Retinal pigment epithelial cell (primary cell): ENCODE results near the gene FAM171A1.
"Not testable (repeated sequence)": the region's sequence is repeated elsewhere in the genome, so short reads cannot be mapped to it uniquely, and the experiment has no call there.

ENCODE experiments used
- DNase-seq: peaks from one replicate; pipeline ENCODE4 v3.0.0-alpha.2; 2010; ENCODE audit warnings: low read depth
- H3K4me3 ChIP-seq: 2 replicates; pipeline ENCODE4 v1.5.1; 2011; ENCODE audit warnings: mild to moderate bottlenecking, low read length, control low read depth, moderate library complexity
- TF ChIP-seq, protein P1 (sequence below): conservative IDR thresholded peaks from 2 replicates; pipeline ENCODE4 v1.5.1; 2011; ENCODE audit warnings: low read depth, low read length, control low read depth, inconsistent platforms

The FAM171A1 gene

DNA sequence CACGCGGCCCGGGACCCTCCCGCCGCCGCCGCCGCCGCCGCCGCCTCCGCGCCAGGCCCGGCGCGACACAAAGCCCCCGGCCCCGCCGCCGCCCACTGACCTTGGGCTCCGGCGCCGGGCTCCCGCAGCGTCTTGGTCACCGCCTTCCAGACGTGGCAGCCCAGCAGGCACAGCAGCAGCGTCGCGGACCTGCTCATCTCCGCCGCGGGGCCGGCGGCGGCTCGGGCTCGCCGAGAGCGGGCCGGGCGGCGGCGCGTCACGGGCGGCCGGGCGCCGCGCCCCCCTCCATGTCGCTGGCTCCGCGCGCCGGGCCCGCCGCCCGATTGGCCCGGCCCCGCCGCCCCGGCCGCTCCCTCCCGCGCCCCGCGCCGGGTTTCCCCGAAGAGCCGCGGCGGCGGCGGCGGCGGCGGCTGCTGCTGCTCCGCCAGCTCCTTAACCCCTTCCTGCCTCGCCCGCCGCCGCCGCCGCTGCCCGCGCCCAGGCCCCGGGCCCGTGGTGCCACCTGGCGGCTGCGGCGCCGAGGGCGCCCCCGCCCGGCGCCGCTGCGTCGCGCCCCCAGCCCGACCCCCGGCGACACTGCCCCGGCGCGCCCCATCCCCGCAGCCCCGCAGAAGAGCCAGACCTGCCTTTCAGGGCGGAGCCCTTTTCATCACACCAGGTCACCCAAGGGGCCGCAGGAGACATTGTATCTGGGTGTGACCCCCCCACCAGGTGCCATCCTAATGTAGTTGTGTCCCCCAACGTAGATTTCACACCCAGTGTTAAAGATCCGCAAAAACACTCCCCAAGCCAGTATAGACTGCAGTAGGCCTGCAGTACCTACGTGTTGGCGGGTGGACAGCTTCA is at the start of gene FAM171A1:
FAM171A1 (minus strand) TSS at position 434 of the 846 bp plus-strand sequence; CDS start at position 197, 237 bp downstream.
- peak within 1 kb of the TSS; percentile 69 for H3K4me3 ChIP-seq
- TF ChIP-seq, protein P1, sequence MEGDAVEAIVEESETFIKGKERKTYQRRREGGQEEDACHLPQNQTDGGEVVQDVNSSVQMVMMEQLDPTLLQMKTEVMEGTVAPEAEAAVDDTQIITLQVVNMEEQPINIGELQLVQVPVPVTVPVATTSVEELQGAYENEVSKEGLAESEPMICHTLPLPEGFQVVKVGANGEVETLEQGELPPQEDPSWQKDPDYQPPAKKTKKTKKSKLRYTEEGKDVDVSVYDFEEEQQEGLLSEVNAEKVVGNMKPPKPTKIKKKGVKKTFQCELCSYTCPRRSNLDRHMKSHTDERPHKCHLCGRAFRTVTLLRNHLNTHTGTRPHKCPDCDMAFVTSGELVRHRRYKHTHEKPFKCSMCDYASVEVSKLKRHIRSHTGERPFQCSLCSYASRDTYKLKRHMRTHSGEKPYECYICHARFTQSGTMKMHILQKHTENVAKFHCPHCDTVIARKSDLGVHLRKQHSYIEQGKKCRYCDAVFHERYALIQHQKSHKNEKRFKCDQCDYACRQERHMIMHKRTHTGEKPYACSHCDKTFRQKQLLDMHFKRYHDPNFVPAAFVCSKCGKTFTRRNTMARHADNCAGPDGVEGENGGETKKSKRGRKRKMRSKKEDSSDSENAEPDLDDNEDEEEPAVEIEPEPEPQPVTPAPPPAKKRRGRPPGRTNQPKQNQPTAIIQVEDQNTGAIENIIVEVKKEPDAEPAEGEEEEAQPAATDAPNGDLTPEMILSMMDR, result no peak

GRCh38 chr10:15420858-15421257 is 49.8 kb upstream of the FAM171A1 start:
- TF ChIP-seq, protein P1, result no peak
- H3K4me3 ChIP-seq, result no peak overlapping the region
- no peak for DNase-seq

More for the DNA sequence above, at the start of gene FAM171A1:
- DNase-seq, result no peak

GRCh38 chr10:15419279-15419874 is 48.3 kb upstream of the FAM171A1 start:
- H3K4me3 ChIP-seq, result no peak overlapping the region
- TF ChIP-seq, protein P1, result peak; percentile 88
- peak; percentile 5 for DNase-seq

DNA sequence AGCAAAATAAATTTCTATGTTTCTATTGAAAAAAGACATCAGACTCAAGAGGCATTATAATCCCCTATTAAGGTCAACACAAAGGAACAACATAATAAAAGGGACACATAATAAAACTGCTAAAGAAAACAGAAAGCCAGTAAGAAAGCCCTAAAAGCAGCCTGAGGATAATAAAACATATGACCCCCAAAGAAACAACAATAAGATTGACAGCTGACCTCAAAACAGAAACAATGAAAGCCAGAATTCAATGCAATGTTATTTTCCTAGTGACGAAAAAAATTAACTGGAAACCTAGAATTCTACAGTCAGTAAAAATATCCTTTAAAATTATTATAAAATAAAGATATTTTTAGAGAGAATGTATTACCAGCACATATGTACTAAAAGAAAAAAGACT is 44.9 kb upstream of the FAM171A1 start:
- no peak for DNase-seq
- TF ChIP-seq, protein P1, result no peak
- no peak overlapping the region for H3K4me3 ChIP-seq

DNA sequence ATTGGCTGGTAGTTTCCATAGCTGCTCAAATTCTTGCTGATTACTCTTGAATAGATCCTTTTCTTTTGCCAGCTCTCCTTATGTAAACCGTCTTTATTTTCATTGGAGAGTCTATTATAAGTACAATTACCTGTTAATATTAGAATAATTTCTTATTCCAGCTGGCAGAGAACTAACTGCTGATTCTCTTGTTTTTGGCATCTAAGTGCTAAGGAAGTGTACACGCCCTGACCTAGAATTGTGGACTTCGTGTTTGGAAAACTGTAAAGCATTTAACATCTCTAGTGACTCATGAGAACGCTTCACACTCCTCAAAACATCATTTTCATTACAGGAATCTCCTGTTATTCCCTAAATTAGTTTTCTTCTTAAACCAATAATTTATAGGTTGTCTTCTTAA is 39.9 kb upstream of the FAM171A1 start:
- DNase-seq, result no peak
- TF ChIP-seq, protein P1, result no peak
- no peak overlapping the region for H3K4me3 ChIP-seq

GRCh38 chr10:15409350-15409749 is 38.3 kb upstream of the FAM171A1 start:
- not testable (repeated sequence) for DNase-seq, H3K4me3 ChIP-seq

GRCh38 chr10:15408557-15408956 is 37.5 kb upstream of the FAM171A1 start:
- DNase-seq, result no peak
- H3K4me3 ChIP-seq, result no peak overlapping the region
- TF ChIP-seq, protein P1, result no peak
